ENCODE results near the gene TMEM165.

The TMEM165 gene

GRCh38 chr4:55458164-55458563 lies 62.4 kb downstream of the TMEM165 start:
- no peak for TF ChIP-seq CTCF (IDR thresholded peaks at IDR 0.05; ENCODE audit: low read depth, low read length)

GRCh38 chr4:55458611-55459010 lies 62.9 kb downstream of the TMEM165 start:
- TF ChIP-seq CTCF (IDR thresholded peaks at IDR 0.05; ENCODE audit: low read depth, low read length) = no peak
- no peak for DNase-seq (ENCODE audit: extremely low read depth, low read depth)

More at GRCh38 chr4:55458164-55458563, 62.4 kb downstream of the TMEM165 start:
- DNase-seq (ENCODE audit: extremely low read depth, low read depth) = no peak

GRCh38 chr4:55466001-55466400 lies 70.2 kb downstream of the TMEM165 start:
- no peak for TF ChIP-seq CTCF (IDR thresholded peaks at IDR 0.05; ENCODE audit: low read depth, low read length)
- DNase-seq (ENCODE audit: extremely low read depth, low read depth) = no peak

GRCh38 chr4:55468724-55469123 lies 73.0 kb downstream of the TMEM165 start:
- DNase-seq (ENCODE audit: extremely low read depth, low read depth) = no peak

GRCh38 chr4:55469979-55470378 lies 74.2 kb downstream of the TMEM165 start:
- TF ChIP-seq CTCF (IDR thresholded peaks at IDR 0.05; ENCODE audit: low read depth, low read length) = no peak
- DNase-seq (ENCODE audit: extremely low read depth, low read depth) = no peak

More at GRCh38 chr4:55468724-55469123, 73.0 kb downstream of the TMEM165 start:
- no peak for TF ChIP-seq CTCF (IDR thresholded peaks at IDR 0.05; ENCODE audit: low read depth, low read length)
